ENCODE results near the gene PLEKHG2. TPM values are rescaled to one million over a fixed set of nuclear protein-coding genes. Genes with fewer than 3 reads are reported as not detected.

Gene PLEKHG2
- total and polyA plus RNA-seq, 9 of the 15 experiments (the other 6 are each of a cell fraction or from before 2014, with no cell fraction given) = 0.98 to 45.7 (median 9.8) TPM

DNA sequence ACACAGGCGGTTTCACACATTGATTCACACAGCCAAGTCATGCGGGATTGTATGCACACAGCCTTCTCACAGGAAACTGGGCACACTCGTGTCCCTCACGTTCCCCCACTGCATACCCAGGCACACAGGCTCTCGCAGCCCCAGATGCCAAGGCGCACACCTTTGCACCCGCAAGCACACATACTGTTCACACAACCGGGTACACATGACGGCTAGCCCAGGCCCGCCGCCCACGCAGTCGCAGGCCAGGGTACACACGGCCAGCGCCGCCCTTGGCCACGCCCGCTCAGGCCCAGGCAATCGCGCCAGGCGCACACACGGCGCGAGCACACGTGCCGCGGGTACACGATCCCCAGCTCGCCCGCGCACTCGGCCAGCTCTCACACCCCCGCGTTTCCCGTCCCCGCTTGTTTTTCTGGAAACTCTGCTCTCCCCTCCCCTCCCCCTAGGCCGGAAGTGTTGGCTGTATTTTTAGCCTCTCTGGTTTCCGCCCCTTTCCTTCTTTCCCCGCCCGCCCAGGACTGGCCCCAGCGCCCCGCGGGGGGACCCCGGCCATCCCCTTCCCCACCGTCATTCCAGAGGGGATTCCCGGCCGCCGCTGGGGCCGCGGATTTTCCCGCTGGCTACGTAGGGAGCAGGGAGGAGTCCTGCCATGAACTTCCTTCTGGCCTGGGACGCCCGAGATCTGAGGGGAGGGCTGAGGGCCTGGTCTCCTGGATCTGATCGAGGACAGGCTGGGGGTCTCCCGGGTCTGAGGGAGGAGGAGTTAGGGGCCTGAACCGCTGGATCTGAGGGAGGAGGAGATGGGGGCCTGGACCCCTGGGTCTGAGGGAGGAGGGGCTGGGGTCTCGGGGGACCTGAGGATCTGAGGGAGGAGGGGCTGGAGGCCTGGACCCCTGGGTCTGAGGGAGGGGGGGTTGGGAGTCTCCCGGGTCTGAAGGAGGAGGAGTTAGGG is 9.8 kb upstream of the PLEKHG2 start (continued):
- TF ChIP-seq, protein P1, sequence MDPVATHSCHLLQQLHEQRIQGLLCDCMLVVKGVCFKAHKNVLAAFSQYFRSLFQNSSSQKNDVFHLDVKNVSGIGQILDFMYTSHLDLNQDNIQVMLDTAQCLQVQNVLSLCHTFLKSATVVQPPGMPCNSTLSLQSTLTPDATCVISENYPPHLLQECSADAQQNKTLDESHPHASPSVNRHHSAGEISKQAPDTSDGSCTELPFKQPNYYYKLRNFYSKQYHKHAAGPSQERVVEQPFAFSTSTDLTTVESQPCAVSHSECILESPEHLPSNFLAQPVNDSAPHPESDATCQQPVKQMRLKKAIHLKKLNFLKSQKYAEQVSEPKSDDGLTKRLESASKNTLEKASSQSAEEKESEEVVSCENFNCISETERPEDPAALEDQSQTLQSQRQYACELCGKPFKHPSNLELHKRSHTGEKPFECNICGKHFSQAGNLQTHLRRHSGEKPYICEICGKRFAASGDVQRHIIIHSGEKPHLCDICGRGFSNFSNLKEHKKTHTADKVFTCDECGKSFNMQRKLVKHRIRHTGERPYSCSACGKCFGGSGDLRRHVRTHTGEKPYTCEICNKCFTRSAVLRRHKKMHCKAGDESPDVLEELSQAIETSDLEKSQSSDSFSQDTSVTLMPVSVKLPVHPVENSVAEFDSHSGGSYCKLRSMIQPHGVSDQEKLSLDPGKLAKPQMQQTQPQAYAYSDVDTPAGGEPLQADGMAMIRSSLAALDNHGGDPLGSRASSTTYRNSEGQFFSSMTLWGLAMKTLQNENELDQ (CRISPR knock-in tag; IDR thresholded peaks at IDR 0.05; ENCODE audit: borderline replicate concordance) = no peak
- TF ChIP-seq PATZ1 (CRISPR knock-in tag; IDR thresholded peaks at IDR 0.05; ENCODE audit: borderline replicate concordance) (no peak), ZBTB12 (CRISPR knock-in tag; IDR thresholded peaks at IDR 0.05) (no peak), SNRNP70 (optimal IDR thresholded peaks at IDR 0.05; ENCODE audit: low read depth, low read length) (no peak), CBFB (CRISPR knock-in tag; IDR thresholded peaks at IDR 0.05) (no peak), HIVEP1 (CRISPR knock-in tag; IDR thresholded peaks at IDR 0.05) (no peak), ZNF696 (CRISPR knock-in tag; conservative IDR thresholded peaks at IDR 0.05) (no peak), CHCHD3 (CRISPR knock-in tag; IDR thresholded peaks at IDR 0.05) (no peak)
- TF ChIP-seq, protein P2, sequence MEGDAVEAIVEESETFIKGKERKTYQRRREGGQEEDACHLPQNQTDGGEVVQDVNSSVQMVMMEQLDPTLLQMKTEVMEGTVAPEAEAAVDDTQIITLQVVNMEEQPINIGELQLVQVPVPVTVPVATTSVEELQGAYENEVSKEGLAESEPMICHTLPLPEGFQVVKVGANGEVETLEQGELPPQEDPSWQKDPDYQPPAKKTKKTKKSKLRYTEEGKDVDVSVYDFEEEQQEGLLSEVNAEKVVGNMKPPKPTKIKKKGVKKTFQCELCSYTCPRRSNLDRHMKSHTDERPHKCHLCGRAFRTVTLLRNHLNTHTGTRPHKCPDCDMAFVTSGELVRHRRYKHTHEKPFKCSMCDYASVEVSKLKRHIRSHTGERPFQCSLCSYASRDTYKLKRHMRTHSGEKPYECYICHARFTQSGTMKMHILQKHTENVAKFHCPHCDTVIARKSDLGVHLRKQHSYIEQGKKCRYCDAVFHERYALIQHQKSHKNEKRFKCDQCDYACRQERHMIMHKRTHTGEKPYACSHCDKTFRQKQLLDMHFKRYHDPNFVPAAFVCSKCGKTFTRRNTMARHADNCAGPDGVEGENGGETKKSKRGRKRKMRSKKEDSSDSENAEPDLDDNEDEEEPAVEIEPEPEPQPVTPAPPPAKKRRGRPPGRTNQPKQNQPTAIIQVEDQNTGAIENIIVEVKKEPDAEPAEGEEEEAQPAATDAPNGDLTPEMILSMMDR (IDR thresholded peaks at IDR 0.05 in 2 of 3, conservative IDR thresholded peaks at IDR 0.05 in 1 of 3; ENCODE audit: insufficient read depth in 2 of 3, low read depth in 1 of 3, low read length in 3 of 3) = no peak
- TF ChIP-seq, protein P3, sequence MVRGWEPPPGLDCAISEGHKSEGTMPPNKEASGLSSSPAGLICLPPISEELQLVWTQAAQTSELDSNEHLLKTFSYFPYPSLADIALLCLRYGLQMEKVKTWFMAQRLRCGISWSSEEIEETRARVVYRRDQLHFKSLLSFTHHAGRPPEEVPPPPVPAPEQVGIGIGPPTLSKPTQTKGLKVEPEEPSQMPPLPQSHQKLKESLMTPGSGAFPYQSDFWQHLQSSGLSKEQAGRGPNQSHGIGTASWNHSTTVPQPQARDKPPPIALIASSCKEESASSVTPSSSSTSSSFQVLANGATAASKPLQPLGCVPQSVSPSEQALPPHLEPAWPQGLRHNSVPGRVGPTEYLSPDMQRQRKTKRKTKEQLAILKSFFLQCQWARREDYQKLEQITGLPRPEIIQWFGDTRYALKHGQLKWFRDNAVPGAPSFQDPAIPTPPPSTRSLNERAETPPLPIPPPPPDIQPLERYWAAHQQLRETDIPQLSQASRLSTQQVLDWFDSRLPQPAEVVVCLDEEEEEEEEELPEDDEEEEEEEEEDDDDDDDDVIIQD (CRISPR knock-in tag; IDR thresholded peaks at IDR 0.05) = 0 out of 2 replicates have a peak, but pooled peaks have one; percentile 59
- TF ChIP-seq, protein P4, sequence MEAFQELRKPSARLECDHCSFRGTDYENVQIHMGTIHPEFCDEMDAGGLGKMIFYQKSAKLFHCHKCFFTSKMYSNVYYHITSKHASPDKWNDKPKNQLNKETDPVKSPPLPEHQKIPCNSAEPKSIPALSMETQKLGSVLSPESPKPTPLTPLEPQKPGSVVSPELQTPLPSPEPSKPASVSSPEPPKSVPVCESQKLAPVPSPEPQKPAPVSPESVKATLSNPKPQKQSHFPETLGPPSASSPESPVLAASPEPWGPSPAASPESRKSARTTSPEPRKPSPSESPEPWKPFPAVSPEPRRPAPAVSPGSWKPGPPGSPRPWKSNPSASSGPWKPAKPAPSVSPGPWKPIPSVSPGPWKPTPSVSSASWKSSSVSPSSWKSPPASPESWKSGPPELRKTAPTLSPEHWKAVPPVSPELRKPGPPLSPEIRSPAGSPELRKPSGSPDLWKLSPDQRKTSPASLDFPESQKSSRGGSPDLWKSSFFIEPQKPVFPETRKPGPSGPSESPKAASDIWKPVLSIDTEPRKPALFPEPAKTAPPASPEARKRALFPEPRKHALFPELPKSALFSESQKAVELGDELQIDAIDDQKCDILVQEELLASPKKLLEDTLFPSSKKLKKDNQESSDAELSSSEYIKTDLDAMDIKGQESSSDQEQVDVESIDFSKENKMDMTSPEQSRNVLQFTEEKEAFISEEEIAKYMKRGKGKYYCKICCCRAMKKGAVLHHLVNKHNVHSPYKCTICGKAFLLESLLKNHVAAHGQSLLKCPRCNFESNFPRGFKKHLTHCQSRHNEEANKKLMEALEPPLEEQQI (IDR thresholded peaks at IDR 0.05) = no peak
- TF ChIP-seq, protein P5, sequence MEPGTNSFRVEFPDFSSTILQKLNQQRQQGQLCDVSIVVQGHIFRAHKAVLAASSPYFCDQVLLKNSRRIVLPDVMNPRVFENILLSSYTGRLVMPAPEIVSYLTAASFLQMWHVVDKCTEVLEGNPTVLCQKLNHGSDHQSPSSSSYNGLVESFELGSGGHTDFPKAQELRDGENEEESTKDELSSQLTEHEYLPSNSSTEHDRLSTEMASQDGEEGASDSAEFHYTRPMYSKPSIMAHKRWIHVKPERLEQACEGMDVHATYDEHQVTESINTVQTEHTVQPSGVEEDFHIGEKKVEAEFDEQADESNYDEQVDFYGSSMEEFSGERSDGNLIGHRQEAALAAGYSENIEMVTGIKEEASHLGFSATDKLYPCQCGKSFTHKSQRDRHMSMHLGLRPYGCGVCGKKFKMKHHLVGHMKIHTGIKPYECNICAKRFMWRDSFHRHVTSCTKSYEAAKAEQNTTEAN (CRISPR knock-in tag; IDR thresholded peaks at IDR 0.05) = no peak
